ENCODE results near the gene PLPPR5.

PLPPR5 gene

GRCh38 chr1:98870959-98871903 is 133.4 kb downstream of the PLPPR5 start:
- DNase-seq (ENCODE audit: low read depth), result no peak
- no peak overlapping the region for H3K4me3 ChIP-seq (ENCODE audit: low read depth, low read length)
- no peak for TF ChIP-seq CTCF (IDR thresholded peaks at IDR 0.05; ENCODE audit: control insufficient read depth, extremely low read depth, insufficient read depth)

- DNase-seq (ENCODE audit: low read depth), result no peak
- no peak overlapping the region for H3K4me3 ChIP-seq (ENCODE audit: low read depth, low read length)
- no peak for TF ChIP-seq CTCF (IDR thresholded peaks at IDR 0.05; ENCODE audit: control insufficient read depth, extremely low read depth, insufficient read depth)
Measured at GRCh38 chr1:98865796-98866195, 138.9 kb downstream of the PLPPR5 start.

GRCh38 chr1:98860329-98860728 is 144.3 kb downstream of the PLPPR5 start:
- TF ChIP-seq CTCF (IDR thresholded peaks at IDR 0.05; ENCODE audit: control insufficient read depth, extremely low read depth, insufficient read depth), result no peak
- no peak overlapping the region for H3K4me3 ChIP-seq (ENCODE audit: low read depth, low read length)
- DNase-seq (ENCODE audit: low read depth), result no peak

GRCh38 chr1:98854137-98854536 is 150.5 kb downstream of the PLPPR5 start:
- no peak overlapping the region for H3K4me3 ChIP-seq (ENCODE audit: low read depth, low read length)
- no peak for TF ChIP-seq CTCF (IDR thresholded peaks at IDR 0.05; ENCODE audit: control insufficient read depth, extremely low read depth, insufficient read depth)
- DNase-seq (ENCODE audit: low read depth), result no peak

GRCh38 chr1:98849969-98850636 is 154.6 kb downstream of the PLPPR5 start:
- no peak for TF ChIP-seq CTCF (IDR thresholded peaks at IDR 0.05; ENCODE audit: control insufficient read depth, extremely low read depth, insufficient read depth)

GRCh38 chr1:98842241-98842640 is 162.4 kb downstream of the PLPPR5 start:
- no peak overlapping the region for H3K4me3 ChIP-seq (ENCODE audit: low read depth, low read length)
- TF ChIP-seq CTCF (IDR thresholded peaks at IDR 0.05; ENCODE audit: control insufficient read depth, extremely low read depth, insufficient read depth), result no peak
- no peak for DNase-seq (ENCODE audit: low read depth)

More at GRCh38 chr1:98849969-98850636, 154.6 kb downstream of the PLPPR5 start:
- DNase-seq (ENCODE audit: low read depth), result no peak
- H3K4me3 ChIP-seq (ENCODE audit: low read depth, low read length), result no peak overlapping the region
